Uterus (tissue), 2 donors: Measurements from ENCODE around the gene AAGAB.

Source experiments
- POLR2A ChIP-seq, 2 donors: fragments of 450-650 bp; IDR thresholded peaks; one replicate each; pipeline ENCODE4 v1.6.1; 2016; ENCODE audit warnings: antibody characterized with exemption in 2 of 2, mild to moderate bottlenecking in 1 of 2, moderate library complexity in 1 of 2
- TF ChIP-seq, protein P1 (sequence below), 4 experiments: fragments of 200-600 bp in 2 of 4; fragments of 450-650 bp in 2 of 4; sonication (generic) in 2 of 4; IDR thresholded peaks; one replicate each; pipeline ENCODE4 v1.5.1; 2016 to 2019; ENCODE audit warnings: antibody characterized with exemption in 4 of 4, mild to moderate bottlenecking in 2 of 4, moderate library complexity in 1 of 4

DNA sequence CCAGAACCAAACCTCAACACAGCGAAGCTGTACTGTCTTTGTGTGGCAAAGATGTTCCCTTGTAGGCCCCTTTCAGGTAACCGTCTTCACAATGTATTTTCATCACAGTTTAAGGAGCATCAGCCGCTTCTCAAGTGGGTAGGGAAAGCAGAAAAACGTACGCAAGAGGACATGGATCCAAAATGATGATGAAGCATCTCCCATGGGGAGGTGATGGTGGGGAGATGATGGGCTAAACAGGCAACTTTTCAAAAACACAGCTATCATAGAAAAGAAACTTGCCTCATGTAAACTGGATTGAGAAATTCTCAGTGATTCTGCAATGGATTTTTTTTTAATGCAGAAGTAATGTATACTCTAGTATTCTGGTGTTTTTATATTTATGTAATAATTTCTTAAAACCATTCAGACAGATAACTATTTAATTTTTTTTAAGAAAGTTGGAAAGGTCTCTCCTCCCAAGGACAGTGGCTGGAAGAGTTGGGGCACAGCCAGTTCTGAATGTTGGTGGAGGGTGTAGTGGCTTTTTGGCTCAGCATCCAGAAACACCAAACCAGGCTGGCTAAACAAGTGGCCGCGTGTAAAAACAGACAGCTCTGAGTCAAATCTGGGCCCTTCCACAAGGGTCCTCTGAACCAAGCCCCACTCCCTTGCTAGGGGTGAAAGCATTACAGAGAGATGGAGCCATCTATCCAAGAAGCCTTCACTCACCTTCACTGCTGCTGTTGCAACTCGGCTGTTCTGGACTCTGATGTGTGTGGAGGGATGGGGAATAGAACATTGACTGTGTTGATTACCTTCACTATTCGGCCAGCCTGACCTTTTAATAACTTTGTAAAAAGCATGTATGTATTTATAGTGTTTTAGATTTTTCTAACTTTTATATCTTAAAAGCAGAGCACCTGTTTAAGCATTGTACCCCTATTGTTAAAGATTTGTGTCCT is 60.0 kb downstream of the AAGAB start:
- TF ChIP-seq POLR2A (IDR thresholded peaks at IDR 0.05): no peak
- TF ChIP-seq, protein P1, sequence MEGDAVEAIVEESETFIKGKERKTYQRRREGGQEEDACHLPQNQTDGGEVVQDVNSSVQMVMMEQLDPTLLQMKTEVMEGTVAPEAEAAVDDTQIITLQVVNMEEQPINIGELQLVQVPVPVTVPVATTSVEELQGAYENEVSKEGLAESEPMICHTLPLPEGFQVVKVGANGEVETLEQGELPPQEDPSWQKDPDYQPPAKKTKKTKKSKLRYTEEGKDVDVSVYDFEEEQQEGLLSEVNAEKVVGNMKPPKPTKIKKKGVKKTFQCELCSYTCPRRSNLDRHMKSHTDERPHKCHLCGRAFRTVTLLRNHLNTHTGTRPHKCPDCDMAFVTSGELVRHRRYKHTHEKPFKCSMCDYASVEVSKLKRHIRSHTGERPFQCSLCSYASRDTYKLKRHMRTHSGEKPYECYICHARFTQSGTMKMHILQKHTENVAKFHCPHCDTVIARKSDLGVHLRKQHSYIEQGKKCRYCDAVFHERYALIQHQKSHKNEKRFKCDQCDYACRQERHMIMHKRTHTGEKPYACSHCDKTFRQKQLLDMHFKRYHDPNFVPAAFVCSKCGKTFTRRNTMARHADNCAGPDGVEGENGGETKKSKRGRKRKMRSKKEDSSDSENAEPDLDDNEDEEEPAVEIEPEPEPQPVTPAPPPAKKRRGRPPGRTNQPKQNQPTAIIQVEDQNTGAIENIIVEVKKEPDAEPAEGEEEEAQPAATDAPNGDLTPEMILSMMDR (IDR thresholded peaks at IDR 0.05): no peak
